ENCODE measurements around the gene ABCF2. TPM values are rescaled to one million over a fixed set of nuclear protein-coding genes. Genes with fewer than 3 reads are reported as not detected.

Gene ABCF2
- total and polyA plus RNA-seq, 2 of the 13 experiments (the other 11 are each of a cell fraction or from before 2014, with no cell fraction given), result 16.3 to 42.5 TPM

- TF ChIP-seq E2F1 (CRISPR knock-in tag; IDR thresholded peaks at IDR 0.05) (0 out of 2 replicates have a peak, but pooled peaks have one; percentile 18), MXD1 (CRISPR knock-in tag; IDR thresholded peaks at IDR 0.05) (no peak), NFE2L1 (CRISPR knock-in tag; IDR thresholded peaks at IDR 0.05; ENCODE audit: borderline replicate concordance) (no peak), TRIM22 (IDR thresholded peaks at IDR 0.05) (no peak), ZNF142 (CRISPR knock-in tag; IDR thresholded peaks at IDR 0.05) (peak; percentile 25; the same call in 1 of the 2 replicates), HDAC1 (CRISPR knock-in tag; IDR thresholded peaks at IDR 0.05) (peak; percentile 91), MAFK (conservative IDR thresholded peaks at IDR 0.05 in 1 of 2, IDR thresholded peaks at IDR 0.05 in 1 of 2; ENCODE audit: low read length in 2 of 2) (no peak), HNF1B (CRISPR knock-in tag; IDR thresholded peaks at IDR 0.05) (no peak), SALL1 (CRISPR knock-in tag; IDR thresholded peaks at IDR 0.05) (peak; percentile 49; the same call in 1 of the 2 replicates), TSC22D2 (CRISPR knock-in tag; IDR thresholded peaks at IDR 0.05; ENCODE audit: borderline replicate concordance) (no peak), NR2F6 (IDR thresholded peaks at IDR 0.05) (no peak), NR2F6 (CRISPR knock-in tag; IDR thresholded peaks at IDR 0.05) (no peak), TCF12 (IDR thresholded peaks at IDR 0.05) (no peak), TCF12 (CRISPR knock-in tag; IDR thresholded peaks at IDR 0.05) (no peak), THAP8 (CRISPR knock-in tag; IDR thresholded peaks at IDR 0.05; ENCODE audit: borderline replicate concordance) (no peak), TERF1 (CRISPR knock-in tag; IDR thresholded peaks at IDR 0.05) (no peak)
These were observed 5.3 kb upstream of the ABCF2 start, which contains the start of gene CHPF2 (continued) for GRCh38 chr7:151232091-151232916.
